ENCODE results near the gene FRMPD1.

- no peak for TF ChIP-seq POLR2A (IDR thresholded peaks at IDR 0.05)
- TF ChIP-seq CTCF (IDR thresholded peaks at IDR 0.05), result no peak
Observed at GRCh38 chr9:37683531-37684371, 33.0 kb downstream of the FRMPD1 start.
